H1 (cell line): ENCODE results near the gene MCM7. TPM values are rescaled to one million over a fixed set of nuclear protein-coding genes. Genes with fewer than 3 reads are reported as not detected.

Experiments used
- CHD7 ChIP-seq: fragments of 300-600 bp; sonication (generic); IDR thresholded peaks from 2 replicates; pipeline ENCODE4 v1.7.1; 2012; ENCODE audit warnings: low read length, moderate library complexity, mild to moderate bottlenecking, inconsistent platforms; ENCODE audit not compliant: insufficient replicate concordance
- JUN ChIP-seq: IDR thresholded peaks from 2 replicates; pipeline ENCODE4 v1.6.1; 2011; ENCODE audit warnings: low read depth, mild to moderate bottlenecking, improper control_type of control experiment, low read length
- NANOG ChIP-seq: IDR thresholded peaks from 2 replicates; pipeline ENCODE4 v1.6.1; 2011; ENCODE audit warnings: low read length, low read depth, mild to moderate bottlenecking, inconsistent platforms; ENCODE audit not compliant: insufficient read depth, poor library complexity, severe bottlenecking
- SP1 ChIP-seq: IDR thresholded peaks from 2 replicates; pipeline ENCODE4 v1.6.1; 2011; ENCODE audit warnings: low read depth, low read length
- polyA plus RNA-seq, 7 experiments: library from polyadenylated mRNA; depleted of rRNA in 3 of 7; stranded (reverse) in 5 of 7; unstranded in 2 of 7; fragments of >200 nt in 5 of 7; fragments of 200-250 nt in 2 of 7; gene quantifications; 1 replicate in 5 of 7; 2 replicates in 1 of 7; 4 replicates in 1 of 7; pipeline versions ENCODE4 v1.2.1 to v1.2.3, GENCODE V29; 2011 to 2013; ENCODE audit warnings: missing spikeins in 2 of 7, mixed read lengths in 2 of 7
- total RNA-seq: library from RNA; stranded (reverse); fragmentation: NEBNext Ultra II Directional; extraction: Animal tissue kit (Norgen Biotek cat#: 25700); gene quantifications from 2 replicates; pipeline ENCODE4 v1.2.1, GENCODE V29; 2021

The MCM7 gene
- total and polyA plus RNA-seq, 2 of the 8 experiments (the other 6 are each of a cell fraction or from before 2014, with no cell fraction given), result 313 to 344 TPM

- TF ChIP-seq CHD7, result no peak
- no peak for TF ChIP-seq SP1
- no peak for TF ChIP-seq JUN
- no peak for TF ChIP-seq NANOG
These were observed 15.7 kb downstream of the MCM7 start (continued) for GRCh38 chr7:100085515-100085914.
